Muscle layer of duodenum (tissue), 2 donors: ENCODE results near the gene HOXA9.
A peak's percentile ranks its signal among the peaks of the same experiment; 100 is the strongest.

ENCODE experiments used
- H3K27ac ChIP-seq: one replicate; pipeline ENCODE4 v1.7.0; 2013; ENCODE audit warnings: mild to moderate bottlenecking, low read length
- H3K27me3 ChIP-seq: one replicate; pipeline ENCODE4 v1.7.0; 2013; ENCODE audit warnings: low read depth, mild to moderate bottlenecking, control low read depth, low read length
- H3K36me3 ChIP-seq, 2 donors: one replicate each; pipeline ENCODE4 v1.7.0; 2013; ENCODE audit warnings: low read length in 2 of 2, control low read depth in 1 of 2, mild to moderate bottlenecking in 1 of 2; ENCODE audit not compliant: insufficient read depth in 2 of 2, control insufficient read depth in 1 of 2
- H3K4me1 ChIP-seq, 2 donors: one replicate each; pipeline ENCODE4 v1.7.0; 2013; ENCODE audit warnings: low read length in 2 of 2, mild to moderate bottlenecking in 2 of 2, control low read depth in 1 of 2, moderate library complexity in 1 of 2; ENCODE audit not compliant: insufficient read depth in 2 of 2, control insufficient read depth in 1 of 2
- H3K4me3 ChIP-seq, 2 donors: one replicate each; pipeline ENCODE4 v1.7.0; 2013; ENCODE audit warnings: low read length in 2 of 2, low read depth in 1 of 2, mild to moderate bottlenecking in 1 of 2
- H3K9me3 ChIP-seq, 2 donors: one replicate each; pipeline ENCODE4 v1.7.0; 2013; ENCODE audit warnings: low read length in 2 of 2, control low read depth in 1 of 2, mild to moderate bottlenecking in 1 of 2; ENCODE audit not compliant: control insufficient read depth in 1 of 2
- donor health status: healthy.

HOXA9 gene

DNA sequence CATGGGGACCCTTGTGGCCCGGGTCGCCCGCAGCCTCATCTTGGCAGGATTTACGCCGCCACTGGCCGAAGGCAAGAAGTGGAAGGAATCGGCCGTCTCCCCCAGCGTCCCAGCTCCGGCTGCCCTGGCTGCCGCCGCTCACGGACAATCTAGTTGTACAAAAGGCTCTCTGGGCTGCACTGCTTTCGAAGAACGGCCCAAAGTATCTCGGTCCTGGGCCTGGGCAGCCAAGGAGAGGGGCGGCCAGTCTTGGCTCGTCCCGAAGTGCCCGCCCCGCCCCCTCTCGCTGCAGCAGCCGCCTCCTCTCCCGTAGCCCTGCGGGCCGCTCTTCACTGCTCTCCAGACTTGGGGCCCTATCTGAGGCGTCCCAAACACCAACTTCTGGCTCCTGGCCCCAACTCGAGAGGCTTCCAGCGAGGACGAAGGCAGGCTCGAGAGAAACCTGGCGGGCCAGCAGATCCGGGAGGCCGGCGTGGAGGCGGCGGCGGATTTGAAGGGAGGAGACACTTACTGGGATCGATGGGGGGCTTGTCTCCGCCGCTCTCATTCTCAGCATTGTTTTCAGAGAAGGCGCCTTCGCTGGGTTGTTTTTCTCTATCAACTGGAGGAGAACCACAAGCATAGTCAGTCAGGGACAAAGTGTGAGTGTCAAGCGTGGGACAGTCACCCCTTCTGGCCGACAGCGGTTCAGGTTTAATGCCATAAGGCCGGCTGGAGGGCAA is 809 bp downstream of the HOXA9 start:
- no peaks in the 10 kb centered on the region for H3K9me3 ChIP-seq
- H3K4me1 ChIP-seq: peaks cover 0 to 53% of the 10 kb centered on the region in 2 donors
- H3K4me3 ChIP-seq: peak overlapping the region in 1 of 2 donors; percentile 34
- no peak overlapping the region for H3K27ac ChIP-seq
- peaks cover 81% of the 10 kb centered on the region for H3K27me3 ChIP-seq
- H3K36me3 ChIP-seq: no peaks in the 10 kb centered on the region

DNA sequence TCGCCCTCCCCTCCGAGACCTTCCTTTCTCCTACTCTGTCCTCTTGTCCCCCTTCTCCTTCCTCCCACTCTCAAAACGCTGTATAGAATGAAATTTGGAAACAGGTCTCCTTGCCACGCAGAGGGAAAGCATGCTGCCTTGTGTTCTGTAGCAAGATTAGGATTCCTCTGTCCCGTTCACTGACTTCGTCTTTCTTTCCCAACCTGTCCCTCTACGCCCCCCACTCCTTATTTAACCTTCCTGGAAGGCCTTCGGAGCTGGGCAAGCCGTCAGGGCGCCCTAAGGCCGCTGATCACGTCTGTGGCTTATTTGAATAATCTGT is 1.3 kb downstream of the HOXA9 start:
- H3K27me3 ChIP-seq: peaks cover 83% of the 10 kb centered on the region
- no peak overlapping the region for H3K27ac ChIP-seq
- peak overlapping the region in 1 of 2 donors; percentile 29 for H3K4me3 ChIP-seq
- H3K4me1 ChIP-seq: peaks cover 0 to 48% of the 10 kb centered on the region in 2 donors
- no peaks in the 10 kb centered on the region for H3K9me3 ChIP-seq
- H3K36me3 ChIP-seq: no peaks in the 10 kb centered on the region

DNA sequence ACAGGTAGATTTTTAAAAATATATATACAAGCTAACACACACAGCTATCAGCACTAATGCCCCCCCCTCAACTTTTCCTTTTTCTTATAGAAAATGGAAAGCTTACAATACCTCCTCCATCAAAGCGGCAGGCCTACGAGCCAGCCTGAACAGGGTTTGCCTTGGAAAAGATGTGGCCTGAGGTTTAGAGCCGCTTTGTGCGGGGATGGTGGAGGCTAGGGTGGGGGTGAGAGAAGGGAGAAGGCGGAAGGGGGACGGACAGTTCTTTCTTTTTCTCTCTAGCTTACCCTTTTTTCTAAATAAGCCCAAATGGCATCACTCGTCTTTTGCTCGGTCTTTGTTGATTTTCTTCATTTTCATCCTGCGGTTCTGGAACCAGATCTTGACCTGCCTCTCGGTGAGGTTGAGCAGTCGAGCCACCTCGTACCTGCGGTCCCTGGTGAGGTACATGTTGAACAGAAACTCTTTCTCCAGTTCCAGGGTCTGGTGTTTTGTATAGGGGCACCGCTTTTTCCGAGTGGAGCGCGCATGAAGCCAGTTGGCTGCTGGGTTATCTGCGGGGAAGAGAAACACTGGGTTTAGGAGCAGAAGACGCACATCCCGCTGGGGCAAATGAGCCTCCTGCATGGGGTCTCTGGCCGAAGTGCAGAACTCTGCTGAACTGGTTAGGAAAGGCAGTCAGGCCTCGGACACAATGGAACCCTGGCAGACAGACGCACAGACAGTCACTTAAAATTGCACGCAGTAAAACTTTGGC is 1.9 kb downstream of the HOXA9 start:
- Histone ChIP-seq H3K4me1 (peaks cover 0 to 44% of the 10 kb centered on the region in 2 donors), H3K27ac (no peak overlapping the region)

DNA sequence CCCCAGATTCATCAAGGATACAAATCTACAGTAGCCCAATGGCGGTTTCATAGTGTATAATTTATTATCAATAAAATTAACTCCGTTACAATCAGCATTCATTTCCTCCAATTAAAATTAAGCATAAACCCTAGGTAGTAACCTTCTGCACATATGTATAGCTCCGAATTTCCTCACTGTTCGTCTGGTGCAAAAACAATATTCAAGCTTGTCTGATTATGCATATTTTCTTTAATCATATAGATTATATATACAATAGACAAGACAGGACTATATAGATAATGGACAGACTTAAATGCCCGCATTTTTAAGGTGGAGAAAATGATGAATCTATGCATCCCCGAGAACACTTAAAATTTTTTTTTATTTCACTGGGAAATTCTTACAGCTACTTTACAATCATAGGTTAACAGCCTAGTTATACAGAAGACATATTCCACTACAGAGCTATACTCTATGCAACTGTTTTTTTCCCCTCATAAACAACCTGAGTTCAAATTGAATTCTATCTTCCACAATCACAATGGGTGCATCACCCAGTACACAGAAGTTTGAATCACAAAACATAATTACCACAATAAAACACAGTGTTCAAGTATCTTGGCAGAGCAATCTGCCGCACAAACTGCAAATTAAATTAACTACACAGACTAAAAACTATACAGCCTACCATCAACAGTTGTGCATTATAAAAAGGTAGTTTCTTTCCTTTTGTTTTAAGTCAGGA is 2.6 kb downstream of the HOXA9 start:
- Histone ChIP-seq H3K4me1 (peaks cover 0 to 44% of the 10 kb centered on the region in 2 donors), H3K27ac (no peak overlapping the region), H3K27me3 (peaks cover 83% of the 10 kb centered on the region), H3K36me3 (no peaks in the 10 kb centered on the region), H3K9me3 (no peaks in the 10 kb centered on the region), H3K4me3 (no peak overlapping the region)

More for the DNA sequence above, 1.9 kb downstream of the HOXA9 start:
- Histone ChIP-seq H3K9me3 (no peaks in the 10 kb centered on the region), H3K36me3 (no peaks in the 10 kb centered on the region), H3K4me3 (no peak overlapping the region), H3K27me3 (peaks cover 83% of the 10 kb centered on the region)

DNA sequence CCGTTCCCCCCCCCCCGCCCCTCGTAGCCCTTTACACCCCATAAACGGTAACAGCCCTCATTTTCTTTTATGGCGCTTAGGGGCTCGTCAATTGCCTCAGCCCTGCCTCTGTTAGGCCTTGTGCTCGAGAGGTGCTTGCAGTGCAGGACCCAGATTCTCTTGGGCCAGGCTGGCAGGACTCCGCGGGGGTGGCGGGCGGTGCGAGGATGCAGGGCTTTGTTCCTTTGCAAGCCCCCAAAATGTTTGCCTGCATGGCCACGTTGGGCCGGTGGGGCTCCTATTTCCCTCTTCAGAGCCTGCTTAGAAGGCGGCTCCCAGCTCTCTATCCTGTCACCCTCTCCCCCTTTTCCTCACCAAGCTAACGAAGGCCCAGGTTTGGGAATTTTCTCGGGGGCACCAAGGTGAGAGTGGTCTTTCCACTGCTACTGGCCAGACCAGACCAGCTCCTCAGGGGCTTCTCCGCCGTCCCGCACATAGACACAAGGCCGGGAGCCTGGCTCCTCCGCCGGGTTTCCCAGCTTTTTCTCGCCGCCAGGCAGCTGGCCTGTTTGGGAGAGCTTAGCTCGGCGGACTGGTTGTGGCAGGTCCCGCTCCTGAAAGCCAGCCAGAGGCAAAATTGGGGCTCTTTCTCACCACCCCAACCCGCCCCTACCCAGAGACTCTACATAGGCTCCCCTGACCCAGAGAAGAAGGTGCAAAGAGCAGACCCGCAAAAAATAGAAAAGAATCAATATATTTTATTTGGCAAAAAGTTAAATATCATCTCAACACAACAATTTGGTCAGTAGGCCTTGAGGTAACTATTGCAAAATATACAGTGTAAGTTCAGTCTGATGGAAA is 3.4 kb downstream of the HOXA9 start:
- H3K4me3 ChIP-seq: no peak overlapping the region
- no peak overlapping the region for H3K27ac ChIP-seq
- H3K4me1 ChIP-seq: peaks cover 0 to 47% of the 10 kb centered on the region in 2 donors
- H3K27me3 ChIP-seq: peaks cover 83% of the 10 kb centered on the region
- no peaks in the 10 kb centered on the region for H3K9me3 ChIP-seq
- H3K36me3 ChIP-seq: no peaks in the 10 kb centered on the region

DNA sequence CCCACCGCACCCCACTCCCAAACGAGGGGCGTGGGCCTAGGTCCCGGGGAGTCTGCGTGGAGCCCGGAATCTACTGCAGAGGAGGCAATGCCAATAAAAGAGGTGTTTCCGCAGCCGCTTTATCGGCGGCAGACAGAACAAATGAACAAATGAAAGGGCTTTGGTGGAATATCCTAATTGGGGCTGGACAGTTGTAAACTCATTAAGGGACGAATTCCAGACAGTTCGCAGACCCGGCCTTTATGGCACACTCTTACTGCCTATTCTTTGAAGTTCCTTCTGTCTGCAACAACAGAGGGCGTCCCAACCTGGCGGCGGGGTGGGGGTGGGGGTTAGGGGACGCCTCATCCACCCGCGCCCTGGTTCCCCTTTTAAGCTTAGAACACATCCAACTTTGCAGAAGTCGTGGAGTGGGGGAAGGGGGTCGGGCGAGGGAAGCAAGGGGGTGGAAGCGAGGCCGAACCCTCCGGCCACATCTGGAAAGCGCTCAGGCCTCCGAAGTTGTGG is 4.1 kb downstream of the HOXA9 start:
- H3K27ac ChIP-seq: no peak overlapping the region
- H3K4me1 ChIP-seq: peaks cover 0 to 45% of the 10 kb centered on the region in 2 donors

DNA sequence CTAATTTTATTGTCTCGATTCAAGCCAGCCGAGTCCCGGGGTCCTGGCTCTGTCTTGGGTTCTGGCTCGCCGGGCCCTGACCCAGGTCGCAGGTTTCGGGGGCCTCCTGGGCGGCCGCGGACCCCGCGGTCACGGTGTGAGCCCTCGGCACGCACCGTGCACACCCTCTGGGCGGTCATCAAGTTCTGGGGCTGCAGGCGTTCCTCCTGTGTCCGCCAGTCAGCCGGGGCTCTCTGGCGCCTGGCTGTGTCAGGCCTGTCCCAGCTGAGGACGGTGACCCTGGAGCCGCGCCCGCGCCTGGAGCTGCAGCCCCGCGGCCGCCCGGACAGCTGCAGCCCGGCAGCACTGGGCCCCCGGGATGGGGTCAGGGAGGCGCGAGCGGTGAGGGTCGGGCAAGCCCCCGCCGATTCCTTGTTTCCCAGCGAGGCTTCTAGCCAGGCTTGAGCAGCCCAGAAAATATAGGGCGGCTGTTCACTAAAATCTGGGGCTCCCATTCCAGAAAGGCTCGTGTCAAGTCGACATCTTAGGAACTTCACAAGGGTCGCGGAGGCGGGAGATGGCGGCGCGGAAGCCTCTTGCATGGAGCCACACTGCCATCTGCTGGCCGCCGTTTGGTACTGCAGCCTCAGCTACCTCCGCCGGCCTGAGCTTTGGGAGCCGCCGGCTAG is 4.7 kb downstream of the HOXA9 start:
- Histone ChIP-seq H3K36me3 (no peaks in the 10 kb centered on the region), H3K4me1 (peaks cover 0 to 49% of the 10 kb centered on the region in 2 donors), H3K27me3 (peaks cover 80% of the 10 kb centered on the region), H3K4me3 (peak overlapping the region; percentile 57 to 80), H3K27ac (no peak overlapping the region), H3K9me3 (no peaks in the 10 kb centered on the region)

More for the DNA sequence above, 4.1 kb downstream of the HOXA9 start:
- Histone ChIP-seq H3K4me3 (peak overlapping the region; percentile 57 to 80), H3K27me3 (peaks cover 80% of the 10 kb centered on the region), H3K9me3 (no peaks in the 10 kb centered on the region), H3K36me3 (no peaks in the 10 kb centered on the region)

DNA sequence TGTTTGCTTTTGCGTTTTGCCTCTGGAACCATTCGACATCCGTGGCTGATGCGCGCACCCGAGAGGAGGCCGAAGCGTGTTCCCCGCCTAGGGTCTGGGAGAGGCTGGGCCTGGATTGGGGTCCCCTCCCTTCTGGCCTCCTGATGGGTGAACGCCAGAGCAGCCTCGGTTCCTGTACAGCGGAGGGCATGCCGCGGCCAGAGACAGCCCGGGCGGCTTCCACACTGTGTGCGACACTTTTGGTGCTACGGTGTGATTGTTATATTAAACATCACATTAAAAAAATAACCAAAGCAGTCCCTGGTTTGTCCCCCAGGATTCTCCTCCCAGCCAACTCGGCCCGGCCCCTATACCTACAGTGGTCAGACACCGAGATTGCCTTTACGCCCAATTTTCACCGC is 5.2 kb downstream of the HOXA9 start:
- H3K4me3 ChIP-seq: peak overlapping the region; percentile 57 to 80
- H3K27me3 ChIP-seq: peaks cover 80% of the 10 kb centered on the region
- no peaks in the 10 kb centered on the region for H3K36me3 ChIP-seq
- no peaks in the 10 kb centered on the region for H3K9me3 ChIP-seq
- H3K27ac ChIP-seq: no peak overlapping the region
- peaks cover 0 to 45% of the 10 kb centered on the region in 2 donors for H3K4me1 ChIP-seq

DNA sequence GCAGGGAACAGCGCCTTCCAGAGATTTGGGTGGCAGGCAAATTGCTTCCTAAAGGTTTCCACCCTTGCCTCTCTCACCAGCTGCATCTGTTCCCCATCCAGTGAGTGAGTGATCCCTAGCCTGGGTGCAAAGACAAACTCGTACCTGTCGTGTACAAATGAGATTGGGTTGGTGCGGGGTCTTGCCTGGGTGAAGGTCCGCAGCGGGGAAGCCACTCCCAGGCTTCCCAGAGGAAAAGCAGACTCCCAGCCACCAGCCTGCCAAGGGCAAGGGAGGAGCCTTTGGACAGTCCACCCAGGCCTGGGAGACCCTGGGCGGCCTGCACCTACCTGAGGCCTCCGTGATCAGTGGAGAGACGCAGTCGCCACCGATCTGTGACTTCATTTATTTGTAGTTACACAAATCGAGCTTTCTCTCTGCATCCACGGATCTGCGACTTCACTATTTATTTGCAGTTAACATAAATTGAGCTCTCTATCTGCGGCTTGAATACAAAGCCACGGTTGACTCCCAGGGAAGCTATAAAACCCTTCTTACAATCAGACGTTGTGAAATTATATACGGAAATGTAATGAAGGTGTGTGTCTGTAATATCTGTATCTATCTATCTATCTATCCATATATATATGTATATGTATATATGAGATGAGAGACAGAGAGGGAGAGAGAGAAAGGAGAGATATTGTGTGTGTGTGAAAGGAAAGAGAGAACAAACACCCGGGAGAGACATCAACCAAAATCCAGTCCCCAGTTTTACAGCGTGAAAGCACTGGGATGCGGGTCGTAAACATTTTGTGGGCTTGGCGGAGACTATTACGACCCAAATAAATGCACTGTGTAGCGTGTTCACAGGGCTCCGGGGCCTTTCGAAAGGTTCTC is 5.8 kb downstream of the HOXA9 start:
- Histone ChIP-seq H3K4me3 (no peak overlapping the region), H3K4me1 (peaks cover 0 to 44% of the 10 kb centered on the region in 2 donors), H3K36me3 (no peaks in the 10 kb centered on the region), H3K27me3 (peaks cover 80% of the 10 kb centered on the region), H3K9me3 (no peaks in the 10 kb centered on the region), H3K27ac (no peak overlapping the region)
